GM12891 (cell line): ENCODE results near the gene GLIPR2.
A peak's percentile ranks its signal among the peaks of the same experiment; 100 is the strongest.

Experiments used
- DNase-seq: peaks from one replicate; pipeline ENCODE4 v3.0.0; 2011; ENCODE audit warnings: low spot score; ENCODE audit not compliant: insufficient read length
- FAIRE-seq: peaks from 2 replicates; lab custom pipeline; 2011; peaks lifted over from hg19 to GRCh38; lab: Jason Lieb, UNC
- PAX5 ChIP-seq: IDR thresholded peaks from 2 replicates; pipeline ENCODE4 v1.6.1; 2011; ENCODE audit warnings: low read length, moderate library complexity, mild to moderate bottlenecking; ENCODE audit not compliant: insufficient read depth, severe bottlenecking
- POLR2A ChIP-seq: IDR thresholded peaks from 2 replicates; pipeline ENCODE4 v1.6.1; 2011; ENCODE audit warnings: low read depth, low read length, control low read depth
- POLR2AphosphoS5 ChIP-seq: IDR thresholded peaks from 2 replicates; pipeline ENCODE4 v1.6.1; 2011; ENCODE audit warnings: low read depth, low read length, control low read depth
- POU2F2 ChIP-seq: IDR thresholded peaks from 2 replicates; pipeline ENCODE4 v1.6.1; 2011; ENCODE audit warnings: low read depth, mild to moderate bottlenecking, control low read depth, low read length, moderate library complexity
- SPI1 ChIP-seq: IDR thresholded peaks from 2 replicates; pipeline ENCODE4 v1.6.1; 2011; ENCODE audit warnings: low read depth, low read length, control low read depth
- TAF1 ChIP-seq: IDR thresholded peaks from 2 replicates; pipeline ENCODE4 v1.6.1; 2011; ENCODE audit warnings: low read depth, low read length, control low read depth

GLIPR2 gene

GRCh38 chr9:36211510-36211909 lies 75.0 kb downstream of the GLIPR2 start:
- FAIRE-seq (no peak), DNase-seq (no peak)
- TF ChIP-seq POLR2A (no peak), POU2F2 (no peak), SPI1 (no peak), POLR2AphosphoS5 (no peak), TAF1 (no peak), PAX5 (no peak)

GRCh38 chr9:36213387-36213786 lies 76.9 kb downstream of the GLIPR2 start:
- TF ChIP-seq PAX5 (no peak), POLR2AphosphoS5 (0 out of 2 replicates have a peak, but pooled peaks have one; percentile 5)
- FAIRE-seq (no peak), DNase-seq (no peak)
